HG03521 (cell line): ENCODE measurements around the gene CSF2.

Experiments
- ATAC-seq: cut with Tn5 transposase; IDR thresholded peaks from one replicate; pipeline ENCODE4 v1.9.1; 2021; ENCODE audit warnings: mild to moderate bottlenecking, moderate library complexity; ENCODE audit not compliant: unreplicated experiment

Gene CSF2

GRCh38 chr5:132073231-132074013 is at the start of gene CSF2:
TSS of gene CSF2 (plus strand) at chr5:132073789. CDS start at chr5:132073824, 35 bp downstream.
- ATAC-seq, result no peak

GRCh38 chr5:132024117-132024435 is 49.5 kb upstream of the CSF2 start:
- ATAC-seq, result no peak

GRCh38 chr5:132024789-132025402 is 48.7 kb upstream of the CSF2 start:
- ATAC-seq, result no peak

GRCh38 chr5:132025403-132025971 is 48.1 kb upstream of the CSF2 start:
- ATAC-seq, result no peak

GRCh38 chr5:132026516-132027008 is 47.0 kb upstream of the CSF2 start:
- ATAC-seq, result no peak

- no peak for ATAC-seq
These were observed 46.6 kb upstream of the CSF2 start for GRCh38 chr5:132027027-132027426.

- ATAC-seq, result no peak
These were observed 43.8 kb upstream of the CSF2 start for GRCh38 chr5:132029609-132030330.

- ATAC-seq, result no peak
These were observed 43.0 kb upstream of the CSF2 start for GRCh38 chr5:132030610-132031009.

- ATAC-seq, result no peak
These were observed 41.4 kb upstream of the CSF2 start for GRCh38 chr5:132032196-132032595.

- no peak for ATAC-seq
These were observed 40.5 kb upstream of the CSF2 start for GRCh38 chr5:132033122-132033521.

GRCh38 chr5:132037353-132037752 is 36.2 kb upstream of the CSF2 start:
- no peak for ATAC-seq

- ATAC-seq, result no peak
These were observed 29.4 kb upstream of the CSF2 start for GRCh38 chr5:132044207-132044606.

- no peak for ATAC-seq
These were observed 26.7 kb upstream of the CSF2 start for GRCh38 chr5:132046880-132047299.

- ATAC-seq, result no peak
These were observed 24.5 kb upstream of the CSF2 start for GRCh38 chr5:132049093-132049492.

- no peak for ATAC-seq
These were observed 24.0 kb upstream of the CSF2 start for GRCh38 chr5:132049559-132049958.

- no peak for ATAC-seq
These were observed 23.5 kb upstream of the CSF2 start for GRCh38 chr5:132050136-132050535.

- ATAC-seq, result no peak
These were observed 22.7 kb upstream of the CSF2 start for GRCh38 chr5:132050661-132051552.

- ATAC-seq, result no peak
These were observed 21.1 kb upstream of the CSF2 start for GRCh38 chr5:132052520-132052919.

GRCh38 chr5:132053483-132053882 is 20.1 kb upstream of the CSF2 start:
- no peak for ATAC-seq

GRCh38 chr5:132054031-132054696 is 19.4 kb upstream of the CSF2 start:
- ATAC-seq, result no peak
